Measurements from ENCODE around the gene DAPK2. TPM values are rescaled to one million over a fixed set of nuclear protein-coding genes. Genes with fewer than 3 reads are reported as not detected.

The DAPK2 gene
- polyA plus RNA-seq, 1 of the 3 experiments (the other 2 are of a cell fraction) = 1.4 TPM

DNA sequence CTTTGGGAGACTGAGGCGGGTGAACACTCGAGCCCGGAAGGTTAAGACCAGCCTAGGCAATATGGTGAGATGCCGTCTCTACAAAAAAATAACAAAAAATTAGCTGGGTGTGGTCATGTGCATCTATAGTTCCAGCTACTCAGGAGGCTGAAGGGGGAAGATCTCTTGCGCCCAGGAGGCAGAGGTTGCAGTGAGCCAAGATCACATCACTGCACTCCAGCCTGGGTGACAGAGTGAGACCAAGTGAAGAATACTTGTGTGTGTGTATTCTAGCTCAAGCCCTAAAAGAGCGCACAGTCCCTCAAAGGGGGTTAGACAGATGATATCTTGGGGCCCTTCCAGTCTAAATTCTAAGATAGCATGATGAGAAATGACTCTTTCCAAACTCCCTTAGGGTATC lies 23.7 kb downstream of the DAPK2 start (continued):
- TF ChIP-seq, protein P1, sequence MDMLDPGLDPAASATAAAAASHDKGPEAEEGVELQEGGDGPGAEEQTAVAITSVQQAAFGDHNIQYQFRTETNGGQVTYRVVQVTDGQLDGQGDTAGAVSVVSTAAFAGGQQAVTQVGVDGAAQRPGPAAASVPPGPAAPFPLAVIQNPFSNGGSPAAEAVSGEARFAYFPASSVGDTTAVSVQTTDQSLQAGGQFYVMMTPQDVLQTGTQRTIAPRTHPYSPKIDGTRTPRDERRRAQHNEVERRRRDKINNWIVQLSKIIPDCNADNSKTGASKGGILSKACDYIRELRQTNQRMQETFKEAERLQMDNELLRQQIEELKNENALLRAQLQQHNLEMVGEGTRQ (IDR thresholded peaks at IDR 0.05; ENCODE audit: borderline replicate concordance, low read depth, low read length) = no peak
- TF ChIP-seq SIN3A (IDR thresholded peaks at IDR 0.05; ENCODE audit: borderline replicate concordance, low read depth, low read length) (no peak), TCF12 (IDR thresholded peaks at IDR 0.05) (no peak)
- TF ChIP-seq, protein P2, sequence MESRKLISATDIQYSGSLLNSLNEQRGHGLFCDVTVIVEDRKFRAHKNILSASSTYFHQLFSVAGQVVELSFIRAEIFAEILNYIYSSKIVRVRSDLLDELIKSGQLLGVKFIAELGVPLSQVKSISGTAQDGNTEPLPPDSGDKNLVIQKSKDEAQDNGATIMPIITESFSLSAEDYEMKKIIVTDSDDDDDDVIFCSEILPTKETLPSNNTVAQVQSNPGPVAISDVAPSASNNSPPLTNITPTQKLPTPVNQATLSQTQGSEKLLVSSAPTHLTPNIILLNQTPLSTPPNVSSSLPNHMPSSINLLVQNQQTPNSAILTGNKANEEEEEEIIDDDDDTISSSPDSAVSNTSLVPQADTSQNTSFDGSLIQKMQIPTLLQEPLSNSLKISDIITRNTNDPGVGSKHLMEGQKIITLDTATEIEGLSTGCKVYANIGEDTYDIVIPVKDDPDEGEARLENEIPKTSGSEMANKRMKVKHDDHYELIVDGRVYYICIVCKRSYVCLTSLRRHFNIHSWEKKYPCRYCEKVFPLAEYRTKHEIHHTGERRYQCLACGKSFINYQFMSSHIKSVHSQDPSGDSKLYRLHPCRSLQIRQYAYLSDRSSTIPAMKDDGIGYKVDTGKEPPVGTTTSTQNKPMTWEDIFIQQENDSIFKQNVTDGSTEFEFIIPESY (IDR thresholded peaks at IDR 0.05; ENCODE audit: borderline replicate concordance, low read depth) = no peak

DNA sequence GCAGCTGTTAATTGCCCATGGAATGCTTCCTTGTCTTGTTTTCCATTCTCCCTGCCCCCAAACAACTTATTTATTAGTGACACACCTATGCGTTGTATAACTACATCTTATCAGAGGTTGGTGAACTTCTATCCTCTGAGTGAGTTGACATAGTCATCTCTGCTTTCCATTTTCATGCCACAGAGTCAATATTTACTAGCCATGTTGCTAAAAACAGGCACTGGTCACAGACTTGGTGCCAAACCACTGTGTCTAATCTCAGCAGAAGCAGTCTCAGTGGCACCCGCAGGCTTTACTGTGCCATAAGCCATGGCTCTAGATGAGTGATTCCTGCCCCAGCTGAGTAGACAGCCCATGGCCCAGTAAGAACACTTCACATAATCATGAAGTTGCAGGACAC lies 26.5 kb downstream of the DAPK2 start:
- no peak overlapping the region for H3K4me2 ChIP-seq
- ChIA-PET POLR2A (no interaction called here), CTCF (no interaction called here)

More for the DNA sequence above, 26.5 kb downstream of the DAPK2 start:
- Histone ChIP-seq H2AFZ (ENCODE audit: low read depth) (no peak overlapping the region), H3K27ac (ENCODE audit: low read depth in 2 of 2, low read length in 1 of 2) (no peak overlapping the region), H3K27me3 (ENCODE audit: insufficient read depth) (no peaks in the 10 kb centered on the region), H3K4me1 (ENCODE audit: control insufficient read depth in 1 of 2, insufficient read depth in 2 of 2, low read depth in 1 of 2, low read length in 1 of 2) (peaks cover 0 to 4% of the 10 kb centered on the region in 2 experiments; a peak in 1 of 4 replicates), H3K79me2 (ENCODE audit: insufficient read depth) (no peaks in the 10 kb centered on the region), H3K4me3 (ENCODE audit: low read depth in 2 of 2, low read length in 1 of 2) (no peak overlapping the region), H3K9me2 (no peaks in the 10 kb centered on the region), H3F3A (replicated peaks; ENCODE audit: insufficient read depth) (no peaks in the 10 kb centered on the region), H3K9me3 (no peaks in the 10 kb centered on the region), H3K9ac (no peak overlapping the region), H3K36me3 (replicated peaks in 1 of 2; ENCODE audit: control insufficient read depth in 1 of 2, insufficient read depth in 2 of 2, low read length in 1 of 2) (no peaks in the 10 kb centered on the region), H4K20me1 (ENCODE audit: insufficient read depth) (no peaks in the 10 kb centered on the region; the same call in 1 of the 2 replicates)
- TF ChIP-seq MEF2A (IDR thresholded peaks at IDR 0.05; ENCODE audit: borderline replicate concordance, low read depth) = no peak
- TF ChIP-seq GATA2 (CRISPR knock-in tag; IDR thresholded peaks at IDR 0.05) = no peak
- TF ChIP-seq NRF1 (IDR thresholded peaks at IDR 0.05; ENCODE audit: low read depth, low read length) = no peak
- TF ChIP-seq, protein P3, sequence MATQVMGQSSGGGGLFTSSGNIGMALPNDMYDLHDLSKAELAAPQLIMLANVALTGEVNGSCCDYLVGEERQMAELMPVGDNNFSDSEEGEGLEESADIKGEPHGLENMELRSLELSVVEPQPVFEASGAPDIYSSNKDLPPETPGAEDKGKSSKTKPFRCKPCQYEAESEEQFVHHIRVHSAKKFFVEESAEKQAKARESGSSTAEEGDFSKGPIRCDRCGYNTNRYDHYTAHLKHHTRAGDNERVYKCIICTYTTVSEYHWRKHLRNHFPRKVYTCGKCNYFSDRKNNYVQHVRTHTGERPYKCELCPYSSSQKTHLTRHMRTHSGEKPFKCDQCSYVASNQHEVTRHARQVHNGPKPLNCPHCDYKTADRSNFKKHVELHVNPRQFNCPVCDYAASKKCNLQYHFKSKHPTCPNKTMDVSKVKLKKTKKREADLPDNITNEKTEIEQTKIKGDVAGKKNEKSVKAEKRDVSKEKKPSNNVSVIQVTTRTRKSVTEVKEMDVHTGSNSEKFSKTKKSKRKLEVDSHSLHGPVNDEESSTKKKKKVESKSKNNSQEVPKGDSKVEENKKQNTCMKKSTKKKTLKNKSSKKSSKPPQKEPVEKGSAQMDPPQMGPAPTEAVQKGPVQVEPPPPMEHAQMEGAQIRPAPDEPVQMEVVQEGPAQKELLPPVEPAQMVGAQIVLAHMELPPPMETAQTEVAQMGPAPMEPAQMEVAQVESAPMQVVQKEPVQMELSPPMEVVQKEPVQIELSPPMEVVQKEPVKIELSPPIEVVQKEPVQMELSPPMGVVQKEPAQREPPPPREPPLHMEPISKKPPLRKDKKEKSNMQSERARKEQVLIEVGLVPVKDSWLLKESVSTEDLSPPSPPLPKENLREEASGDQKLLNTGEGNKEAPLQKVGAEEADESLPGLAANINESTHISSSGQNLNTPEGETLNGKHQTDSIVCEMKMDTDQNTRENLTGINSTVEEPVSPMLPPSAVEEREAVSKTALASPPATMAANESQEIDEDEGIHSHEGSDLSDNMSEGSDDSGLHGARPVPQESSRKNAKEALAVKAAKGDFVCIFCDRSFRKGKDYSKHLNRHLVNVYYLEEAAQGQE (IDR thresholded peaks at IDR 0.05; ENCODE audit: low read depth, low read length) = no peak
- TF ChIP-seq, protein P4, sequence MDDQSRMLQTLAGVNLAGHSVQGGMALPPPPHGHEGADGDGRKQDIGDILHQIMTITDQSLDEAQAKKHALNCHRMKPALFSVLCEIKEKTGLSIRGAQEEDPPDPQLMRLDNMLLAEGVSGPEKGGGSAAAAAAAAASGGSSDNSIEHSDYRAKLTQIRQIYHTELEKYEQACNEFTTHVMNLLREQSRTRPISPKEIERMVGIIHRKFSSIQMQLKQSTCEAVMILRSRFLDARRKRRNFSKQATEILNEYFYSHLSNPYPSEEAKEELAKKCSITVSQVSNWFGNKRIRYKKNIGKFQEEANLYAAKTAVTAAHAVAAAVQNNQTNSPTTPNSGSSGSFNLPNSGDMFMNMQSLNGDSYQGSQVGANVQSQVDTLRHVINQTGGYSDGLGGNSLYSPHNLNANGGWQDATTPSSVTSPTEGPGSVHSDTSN (IDR thresholded peaks at IDR 0.05) = no peak
- TF ChIP-seq, protein P1 (IDR thresholded peaks at IDR 0.05; ENCODE audit: borderline replicate concordance, low read depth, low read length) = no peak
- no peak for TF ChIP-seq POLR2AphosphoS5 (IDR thresholded peaks at IDR 0.05; ENCODE audit: low read depth, low read length)
- no peak for DNase-seq
- WGBS (ENCODE audit: low lambda C conversion rate) = 82% methylated on average over 2 of the region's 2 CpGs

Measured in SK-N-SH (cell line).